Psoas muscle (tissue), 8 donors: ENCODE results near the gene LRRC3C. TPM values are rescaled to one million over a fixed set of nuclear protein-coding genes. Genes with fewer than 3 reads are reported as not detected.

Experiments used
- ATAC-seq, 4 donors: fragments of 200-7000 bp; cut with Tn5 transposase; one replicate each; pipeline ENCODE4 v1.9.1; 2020; ENCODE audit warnings: moderate library complexity in 3 of 4, mild to moderate bottlenecking in 2 of 4
- DNase-seq, 2 donors: peaks; one replicate each; pipeline ENCODE4 v3.0.0-alpha.2; 2020
- H3K27ac ChIP-seq: fragments of 200-600 bp; one replicate; pipeline ENCODE4 v1.8.0; 2022
- H3K27me3 ChIP-seq, 3 donors: fragments of 200-600 bp in 1 of 3; one replicate each; pipeline versions ENCODE4 v1.6.1 to v1.8.0; 2013 to 2022; ENCODE audit warnings: low read length in 2 of 3, mild to moderate bottlenecking in 2 of 3, moderate library complexity in 1 of 3; ENCODE audit not compliant: insufficient read depth in 3 of 3
- H3K36me3 ChIP-seq, 2 donors: fragments of 200-600 bp in 1 of 2; one replicate each; pipeline versions ENCODE4 v1.6.1 to v1.8.0; 2013 to 2022; ENCODE audit warnings: low read depth in 1 of 2, mild to moderate bottlenecking in 1 of 2, moderate library complexity in 1 of 2; ENCODE audit not compliant: insufficient read depth in 1 of 2
- H3K4me1 ChIP-seq: fragments of 200-600 bp; one replicate; pipeline ENCODE4 v1.8.0; 2022
- H3K4me3 ChIP-seq: fragments of 200-600 bp; one replicate; pipeline ENCODE4 v1.8.0; 2022; ENCODE audit warnings: mild to moderate bottlenecking
- H3K9me3 ChIP-seq: fragments of 200-600 bp; one replicate; pipeline ENCODE4 v1.8.0; 2022
- WGBS, 3 donors: extraction: QIAGEN DNeasy Blood & Tissue Kit; methylation state at CpG; one replicate each; pipeline versions ENCODE4 v1.1.6 to v1.1.7; 2013; 5-methylcytosine and 5-hydroxymethylcytosine counted together
- intact Hi-C, 2 donors: fragments of 100-400 bp; cut with DNase I; formaldehyde crosslinking; loops; one replicate each; pipeline versions ENCODE4 v1.11.0 to v1.14.2; 2022
- polyA plus RNA-seq, 3 donors: library from polyadenylated mRNA; stranded (reverse); fragments of 200-250 nt; gene quantifications; one replicate each; pipeline ENCODE4 v1.2.3, GENCODE V29; 2013
- total RNA-seq, 4 donors: library from RNA; stranded (reverse); fragmentation: NEBNext Ultra II Directional in 2 of 4; extraction: Animal tissue kit (Norgen Biotek cat#: 25700) in 2 of 4; gene quantifications; one replicate each; pipeline versions ENCODE4 v1.2.1 to v1.2.4, GENCODE V29; 2021 to 2023
- TF ChIP-seq, protein P1 (sequence below): fragments of 200-600 bp; IDR thresholded peaks from one replicate; pipeline ENCODE4 v1.8.0; 2022; ENCODE audit warnings: antibody characterized with exemption
- donor health status: healthy with polysubstance abuse.
- donor health status: DM: no; HTN: no; CAD: no; lungs with moderate emphysema.
- donor health status: Bipolar disorder and iron deficiency.
- donor health status: healthy.
- donor health status: DM: yes; HTN: yes; CAD: no.
- donor health status: DM: no; HTN: no; CAD: no.
- donor health status: DM: no; HTN: no; CAD: no.
- donor health status: DM: yes; HTN: yes; CAD: no.

The LRRC3C gene
- total and polyA plus RNA-seq, 7 donors, result 0.04 TPM; not detected in 6

DNA sequence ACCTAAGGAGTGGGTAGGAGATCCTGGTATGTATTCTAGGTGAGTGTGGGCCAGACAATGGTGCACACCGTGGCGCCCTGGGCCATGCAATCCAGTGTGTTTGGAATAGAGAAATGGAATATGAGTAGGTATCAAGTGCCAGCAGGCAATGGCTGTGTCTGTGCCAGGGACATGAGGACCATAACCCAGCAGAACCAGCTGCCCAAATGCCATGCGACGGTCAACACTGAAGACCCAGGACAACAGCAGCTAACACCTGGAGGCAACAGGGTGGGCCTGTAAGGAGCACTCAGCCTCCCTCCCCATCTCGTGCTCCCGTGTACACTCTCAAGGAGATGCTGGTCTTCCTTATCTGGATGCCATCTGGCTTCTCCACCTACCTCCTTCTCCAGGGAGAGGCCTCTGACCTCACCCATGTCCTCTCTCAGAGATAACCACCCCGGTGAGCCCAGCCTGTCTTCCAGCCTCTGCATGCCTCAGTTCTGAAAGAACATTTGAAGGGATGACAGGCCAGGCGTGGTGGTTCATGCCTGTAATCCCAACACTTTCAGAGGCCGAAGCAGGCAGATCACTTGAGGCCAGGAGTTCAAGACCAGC is 8.3 kb upstream of the LRRC3C start:
- intact Hi-C loops, result no loop called here
- DNase-seq (no peak), ATAC-seq (no peak)
- TF ChIP-seq, protein P1, sequence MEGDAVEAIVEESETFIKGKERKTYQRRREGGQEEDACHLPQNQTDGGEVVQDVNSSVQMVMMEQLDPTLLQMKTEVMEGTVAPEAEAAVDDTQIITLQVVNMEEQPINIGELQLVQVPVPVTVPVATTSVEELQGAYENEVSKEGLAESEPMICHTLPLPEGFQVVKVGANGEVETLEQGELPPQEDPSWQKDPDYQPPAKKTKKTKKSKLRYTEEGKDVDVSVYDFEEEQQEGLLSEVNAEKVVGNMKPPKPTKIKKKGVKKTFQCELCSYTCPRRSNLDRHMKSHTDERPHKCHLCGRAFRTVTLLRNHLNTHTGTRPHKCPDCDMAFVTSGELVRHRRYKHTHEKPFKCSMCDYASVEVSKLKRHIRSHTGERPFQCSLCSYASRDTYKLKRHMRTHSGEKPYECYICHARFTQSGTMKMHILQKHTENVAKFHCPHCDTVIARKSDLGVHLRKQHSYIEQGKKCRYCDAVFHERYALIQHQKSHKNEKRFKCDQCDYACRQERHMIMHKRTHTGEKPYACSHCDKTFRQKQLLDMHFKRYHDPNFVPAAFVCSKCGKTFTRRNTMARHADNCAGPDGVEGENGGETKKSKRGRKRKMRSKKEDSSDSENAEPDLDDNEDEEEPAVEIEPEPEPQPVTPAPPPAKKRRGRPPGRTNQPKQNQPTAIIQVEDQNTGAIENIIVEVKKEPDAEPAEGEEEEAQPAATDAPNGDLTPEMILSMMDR, result no peak
- Histone ChIP-seq H3K36me3 (peaks cover 0 to 60% of the 10 kb centered on the region in 2 donors), H3K4me3 (no peak overlapping the region), H3K27me3 (no peaks in the 10 kb centered on the region), H3K9me3 (no peaks in the 10 kb centered on the region), H3K4me1 (no peaks in the 10 kb centered on the region), H3K27ac (no peak overlapping the region)
- WGBS, 3 donors, result 83 to 94% (median 91%) methylated on average over 9 of the region's 9 CpGs

DNA sequence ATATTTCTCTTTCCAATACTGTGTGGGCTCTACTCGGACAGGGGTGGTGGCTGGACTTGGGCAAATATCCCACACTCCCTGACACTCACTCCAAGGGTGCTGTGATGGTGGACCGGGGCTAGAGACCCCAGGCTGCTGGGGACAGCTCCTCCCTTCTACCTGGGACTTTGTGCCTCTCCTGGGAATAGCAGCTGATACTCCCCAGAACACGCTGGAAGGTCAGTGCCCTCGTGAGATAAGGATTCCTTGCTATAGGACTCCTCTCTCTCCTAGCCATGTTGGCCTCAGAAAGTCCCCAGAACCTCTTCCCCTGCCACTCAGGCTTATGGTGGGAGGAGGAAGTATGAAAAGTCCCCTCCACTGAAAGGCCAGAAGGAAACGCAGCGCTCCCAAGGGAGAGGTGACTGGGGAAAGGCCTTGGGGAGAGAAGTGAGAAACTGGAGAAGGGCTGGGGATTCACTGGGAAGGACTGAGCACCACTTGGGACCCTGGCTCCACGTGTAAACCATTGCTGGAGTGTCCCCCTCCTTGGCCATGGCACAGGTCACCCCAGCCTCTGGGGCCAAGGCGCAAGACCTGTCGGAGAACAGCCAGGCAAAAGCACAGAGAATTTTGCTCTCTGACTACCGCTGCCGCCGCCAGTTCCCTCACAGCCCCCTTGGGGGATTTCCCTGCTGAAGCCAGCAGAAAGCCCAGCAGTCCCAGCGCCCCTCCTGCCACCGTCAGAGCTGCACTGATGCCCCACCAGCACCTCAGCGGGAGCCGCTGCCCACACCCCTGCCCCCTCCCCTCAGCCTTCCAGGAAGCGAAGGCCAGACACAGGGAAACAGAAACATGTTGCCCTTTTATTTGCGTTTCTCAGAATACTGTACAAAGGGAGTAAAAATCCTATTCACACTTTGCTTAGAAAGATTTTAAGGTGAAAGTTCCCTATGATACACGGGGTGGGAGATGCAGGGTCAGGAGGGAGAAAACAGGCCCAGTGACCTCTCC is 7.0 kb upstream of the LRRC3C start:
- intact Hi-C loops, result no loop called here
- ATAC-seq, result no peak
- Histone ChIP-seq H3K4me1 (peaks cover 6% of the 10 kb centered on the region), H3K4me3 (no peak overlapping the region), H3K27me3 (no peaks in the 10 kb centered on the region), H3K36me3 (peaks cover 0 to 60% of the 10 kb centered on the region in 2 donors), H3K27ac (no peak overlapping the region), H3K9me3 (no peaks in the 10 kb centered on the region)
- TF ChIP-seq, protein P1, result no peak
- DNase-seq, result no peak
- 76 to 78% (median 78%) methylated on average over 16 to 19 of the region's 19 CpGs for WGBS, 3 donors

DNA sequence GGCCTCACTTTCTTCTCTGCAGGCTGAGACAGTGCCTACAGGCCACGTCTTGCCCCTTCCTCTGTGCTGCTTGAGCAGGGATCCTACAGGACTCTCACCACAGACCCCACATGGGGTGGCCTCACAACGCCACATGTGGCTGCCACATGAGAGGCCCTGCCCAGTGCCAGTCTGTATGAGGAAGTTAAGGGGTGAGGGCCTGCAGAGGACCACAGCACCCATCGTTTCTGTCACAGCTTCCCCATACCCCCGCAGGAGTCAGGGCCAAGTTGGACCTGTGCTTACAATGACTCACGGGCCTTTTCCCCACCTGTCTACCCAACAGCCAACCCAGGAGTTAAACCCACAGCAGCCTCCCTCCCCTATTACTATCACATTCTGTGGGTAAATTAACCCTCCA is 6.2 kb upstream of the LRRC3C start:
- Histone ChIP-seq H3K36me3 (peaks cover 0 to 60% of the 10 kb centered on the region in 2 donors), H3K27ac (no peak overlapping the region), H3K9me3 (no peaks in the 10 kb centered on the region), H3K4me1 (peaks cover 13% of the 10 kb centered on the region), H3K27me3 (no peaks in the 10 kb centered on the region), H3K4me3 (no peak overlapping the region)
- ATAC-seq, result no peak
- 79 to 85% (median 80%) methylated on average over 5 of the region's 5 CpGs for WGBS, 3 donors
- TF ChIP-seq, protein P1, result no peak
- intact Hi-C loops, result no loop called here
- no peak for DNase-seq

DNA sequence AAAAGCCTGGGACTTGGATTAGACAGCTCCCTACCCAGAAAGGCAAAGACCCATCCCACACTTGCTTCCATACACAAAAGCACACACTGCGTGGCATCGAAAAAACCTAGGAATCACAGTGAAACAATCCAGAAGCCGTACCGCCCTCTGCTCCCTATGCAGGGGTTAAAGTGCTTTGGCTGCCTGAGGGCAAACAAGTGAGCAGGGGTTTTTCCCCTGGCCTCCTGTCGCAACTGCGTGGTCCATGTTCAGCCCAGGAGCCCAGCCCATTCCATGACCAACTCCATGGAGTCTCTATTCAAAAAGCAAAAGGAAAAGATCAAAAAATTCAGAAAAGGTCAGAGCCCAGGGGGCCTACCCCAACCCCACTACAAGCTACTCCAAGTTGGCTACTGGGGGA is 5.5 kb upstream of the LRRC3C start:
- peaks cover 0 to 53% of the 10 kb centered on the region in 2 donors for H3K36me3 ChIP-seq
- DNase-seq (no peak), ATAC-seq (no peak)
- H3K27me3 ChIP-seq, result no peaks in the 10 kb centered on the region
- TF ChIP-seq, protein P1, result no peak
- no peaks in the 10 kb centered on the region for H3K9me3 ChIP-seq
- H3K4me1 ChIP-seq, result peaks cover 19% of the 10 kb centered on the region
- no peak overlapping the region for H3K4me3 ChIP-seq
- H3K27ac ChIP-seq, result no peak overlapping the region
- WGBS, 3 donors, result 95 to 97% (median 96%) methylated on average over 6 of the region's 6 CpGs
- intact Hi-C loops, result no loop called here
